ENCODE measurements around the gene EPS8L3. TPM values are rescaled to one million over a fixed set of nuclear protein-coding genes. Genes with fewer than 3 reads are reported as not detected.

The EPS8L3 gene
- total RNA-seq, 1 experiment from 2014 or later: 0.96 TPM

DNA sequence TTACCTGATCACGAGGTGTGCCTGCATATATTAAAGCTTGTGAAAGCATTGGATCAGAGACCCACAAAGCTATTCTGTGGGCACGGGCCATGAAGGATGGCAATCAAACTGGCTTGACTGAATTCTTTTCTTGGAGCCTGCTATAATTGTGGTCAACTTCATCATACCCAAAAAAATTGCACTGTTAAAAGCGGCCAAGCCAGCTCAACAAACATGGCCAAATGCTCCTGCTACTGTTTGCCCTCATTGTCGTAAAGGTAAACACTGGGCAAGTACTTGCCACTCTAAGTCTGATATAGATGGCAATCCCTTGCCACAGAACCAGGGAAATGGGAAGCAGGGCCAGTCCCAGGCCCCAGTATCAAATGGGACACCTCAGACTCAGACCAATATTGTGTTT lies 58.3 kb downstream of the EPS8L3 start:
- POLR2A ChIA-PET: no interaction called here

More for the DNA sequence above, 58.3 kb downstream of the EPS8L3 start:
- no peak overlapping the region for H2AFZ ChIP-seq (ENCODE audit: low read depth, low read length, poor library complexity, severe bottlenecking)
- TF ChIP-seq, protein P1, sequence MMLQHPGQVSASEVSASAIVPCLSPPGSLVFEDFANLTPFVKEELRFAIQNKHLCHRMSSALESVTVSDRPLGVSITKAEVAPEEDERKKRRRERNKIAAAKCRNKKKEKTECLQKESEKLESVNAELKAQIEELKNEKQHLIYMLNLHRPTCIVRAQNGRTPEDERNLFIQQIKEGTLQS (IDR thresholded peaks at IDR 0.05): no peak
- no peak for TF ChIP-seq ZNF274 (IDR thresholded peaks at IDR 0.05; ENCODE audit: low read depth, low read length)
- TF ChIP-seq, protein P2, sequence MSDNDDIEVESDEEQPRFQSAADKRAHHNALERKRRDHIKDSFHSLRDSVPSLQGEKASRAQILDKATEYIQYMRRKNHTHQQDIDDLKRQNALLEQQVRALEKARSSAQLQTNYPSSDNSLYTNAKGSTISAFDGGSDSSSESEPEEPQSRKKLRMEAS (IDR thresholded peaks at IDR 0.05): no peak
- TF ChIP-seq, protein P3, sequence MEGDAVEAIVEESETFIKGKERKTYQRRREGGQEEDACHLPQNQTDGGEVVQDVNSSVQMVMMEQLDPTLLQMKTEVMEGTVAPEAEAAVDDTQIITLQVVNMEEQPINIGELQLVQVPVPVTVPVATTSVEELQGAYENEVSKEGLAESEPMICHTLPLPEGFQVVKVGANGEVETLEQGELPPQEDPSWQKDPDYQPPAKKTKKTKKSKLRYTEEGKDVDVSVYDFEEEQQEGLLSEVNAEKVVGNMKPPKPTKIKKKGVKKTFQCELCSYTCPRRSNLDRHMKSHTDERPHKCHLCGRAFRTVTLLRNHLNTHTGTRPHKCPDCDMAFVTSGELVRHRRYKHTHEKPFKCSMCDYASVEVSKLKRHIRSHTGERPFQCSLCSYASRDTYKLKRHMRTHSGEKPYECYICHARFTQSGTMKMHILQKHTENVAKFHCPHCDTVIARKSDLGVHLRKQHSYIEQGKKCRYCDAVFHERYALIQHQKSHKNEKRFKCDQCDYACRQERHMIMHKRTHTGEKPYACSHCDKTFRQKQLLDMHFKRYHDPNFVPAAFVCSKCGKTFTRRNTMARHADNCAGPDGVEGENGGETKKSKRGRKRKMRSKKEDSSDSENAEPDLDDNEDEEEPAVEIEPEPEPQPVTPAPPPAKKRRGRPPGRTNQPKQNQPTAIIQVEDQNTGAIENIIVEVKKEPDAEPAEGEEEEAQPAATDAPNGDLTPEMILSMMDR (IDR thresholded peaks at IDR 0.05 in 2 of 3, conservative IDR thresholded peaks at IDR 0.05 in 1 of 3; ENCODE audit: borderline replicate concordance in 1 of 3, insufficient read depth in 1 of 3, low read depth in 2 of 3, low read length in 2 of 3): no peak
- TF ChIP-seq YY1 (IDR thresholded peaks at IDR 0.05; ENCODE audit: extremely low read depth, insufficient replicate concordance, low read depth, low read length): no peak
- no peak for TF ChIP-seq CEBPB (IDR thresholded peaks at IDR 0.05; ENCODE audit: low read depth)
- ChIA-PET RAD21 (ENCODE audit: low non-redundant PET in 1 of 2, low total read pairs in 2 of 2, uncharacterized antibody in 2 of 2, unreplicated experiment in 2 of 2) (interaction anchor here in 1 of 2 experiments (0.6 kb wide), 1 partner anchor 30 kb away, joined by 3 read pairs; no protein-coding TSS in a partner anchor), CTCF (no interaction called here)
- intact Hi-C loops (cut with micrococcal nuclease): loop anchor here (5.0 kb wide), 1 partner anchor 33 kb away; no protein-coding TSS in a partner anchor
- peaks cover 0 to 6% of the 10 kb centered on the region in 2 experiments; a peak in 1 of 4 replicates for H3K9me3 ChIP-seq (ENCODE audit: control insufficient read depth in 1 of 2, insufficient read depth in 1 of 2, low read depth in 1 of 2, low read length in 2 of 2)
- no peaks in the 10 kb centered on the region for H3K9me2 ChIP-seq (ENCODE audit: insufficient read depth)
- no TSS peak for BruUV-seq (replicated peaks)
- H3K4me3 ChIP-seq (replicated peaks in 1 of 2; ENCODE audit: low read depth in 1 of 2, low read length in 2 of 2): no peak overlapping the region
- no peaks in the 10 kb centered on the region for H3K4me1 ChIP-seq (ENCODE audit: control insufficient read depth in 1 of 2, insufficient read depth in 2 of 2, low read length in 2 of 2)
- DNase-seq (ENCODE audit: low read depth, low spot score) (no peak), ATAC-seq (no peak)
- no peak overlapping the region for H3K4me2 ChIP-seq (ENCODE audit: low read length)
- H3K9ac ChIP-seq (ENCODE audit: low read length): no peak overlapping the region
- no peaks in the 10 kb centered on the region for H3K27me3 ChIP-seq (ENCODE audit: insufficient read depth, low read length)
- no peak overlapping the region for H3K27ac ChIP-seq (ENCODE audit: low read depth, low read length)
- H3K79me2 ChIP-seq (ENCODE audit: insufficient read depth, low read length): no peaks in the 10 kb centered on the region
- no peaks in the 10 kb centered on the region for H3K36me3 ChIP-seq (ENCODE audit: control insufficient read depth in 1 of 2, insufficient read depth in 2 of 2, low read length in 2 of 2)
- H4K20me1 ChIP-seq (ENCODE audit: insufficient read depth): no peaks in the 10 kb centered on the region

Data from HCT116 (cell line).